ENCODE measurements around the gene NAE1.

DNA sequence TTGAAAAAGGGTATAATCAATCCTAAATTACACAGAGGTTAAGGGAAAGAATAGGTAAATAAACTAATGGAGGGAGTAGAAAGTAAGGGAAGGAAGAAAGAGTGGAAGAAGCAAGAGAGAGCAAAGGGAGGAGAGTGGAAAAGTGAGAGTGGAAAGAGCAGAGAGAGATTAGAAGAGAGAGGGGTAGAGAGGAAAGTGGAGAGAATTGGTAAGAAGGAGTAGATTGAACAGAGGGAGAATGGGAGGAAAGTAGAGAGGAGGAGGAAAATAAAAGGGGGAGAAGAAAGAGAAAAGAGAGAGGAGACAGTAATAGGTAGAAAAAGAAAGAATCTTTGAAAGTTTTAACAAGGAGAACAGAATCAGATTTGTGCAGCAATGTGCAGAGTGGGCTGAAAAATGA is 54.3 kb downstream of the NAE1 start:
- TF ChIP-seq, protein P1, sequence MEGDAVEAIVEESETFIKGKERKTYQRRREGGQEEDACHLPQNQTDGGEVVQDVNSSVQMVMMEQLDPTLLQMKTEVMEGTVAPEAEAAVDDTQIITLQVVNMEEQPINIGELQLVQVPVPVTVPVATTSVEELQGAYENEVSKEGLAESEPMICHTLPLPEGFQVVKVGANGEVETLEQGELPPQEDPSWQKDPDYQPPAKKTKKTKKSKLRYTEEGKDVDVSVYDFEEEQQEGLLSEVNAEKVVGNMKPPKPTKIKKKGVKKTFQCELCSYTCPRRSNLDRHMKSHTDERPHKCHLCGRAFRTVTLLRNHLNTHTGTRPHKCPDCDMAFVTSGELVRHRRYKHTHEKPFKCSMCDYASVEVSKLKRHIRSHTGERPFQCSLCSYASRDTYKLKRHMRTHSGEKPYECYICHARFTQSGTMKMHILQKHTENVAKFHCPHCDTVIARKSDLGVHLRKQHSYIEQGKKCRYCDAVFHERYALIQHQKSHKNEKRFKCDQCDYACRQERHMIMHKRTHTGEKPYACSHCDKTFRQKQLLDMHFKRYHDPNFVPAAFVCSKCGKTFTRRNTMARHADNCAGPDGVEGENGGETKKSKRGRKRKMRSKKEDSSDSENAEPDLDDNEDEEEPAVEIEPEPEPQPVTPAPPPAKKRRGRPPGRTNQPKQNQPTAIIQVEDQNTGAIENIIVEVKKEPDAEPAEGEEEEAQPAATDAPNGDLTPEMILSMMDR (IDR thresholded peaks at IDR 0.05; ENCODE audit: borderline replicate concordance, extremely low read depth, low read length, poor library complexity, severe bottlenecking) = no peak
- TF ChIP-seq EZH2 (IDR thresholded peaks at IDR 0.05; ENCODE audit: borderline replicate concordance, low read depth, low read length, severe bottlenecking) = no peak
